Osteocyte (in vitro differentiated cells): ENCODE results near the gene IRX4. TPM values are rescaled to one million over a fixed set of nuclear protein-coding genes. Genes with fewer than 3 reads are reported as not detected.

Source experiments
- DNase-seq: peaks from one replicate; pipeline ENCODE4 v3.0.0; 2021; ENCODE audit warnings: mixed read lengths; ENCODE audit not compliant: unreplicated experiment; ENCODE audit errors: extremely low spot score
- H3K27ac Mint-ChIP-seq: one replicate; pipeline ENCODE4 v1.8.0; 2021; ENCODE audit warnings: mild to moderate bottlenecking, mixed read lengths; ENCODE audit not compliant: unreplicated experiment
- H3K27me3 Mint-ChIP-seq: one replicate; pipeline ENCODE4 v1.8.0; 2021; ENCODE audit warnings: mixed read lengths; ENCODE audit not compliant: unreplicated experiment
- H3K36me3 Mint-ChIP-seq: one replicate; pipeline ENCODE4 v1.8.0; 2021; ENCODE audit warnings: mixed read lengths; ENCODE audit not compliant: unreplicated experiment
- H3K4me1 Mint-ChIP-seq: one replicate; pipeline ENCODE4 v1.8.0; 2021; ENCODE audit warnings: mixed read lengths; ENCODE audit not compliant: unreplicated experiment
- H3K4me3 Mint-ChIP-seq: one replicate; pipeline ENCODE4 v1.8.0; 2021; ENCODE audit warnings: mild to moderate bottlenecking, moderate library complexity, mixed read lengths; ENCODE audit not compliant: unreplicated experiment
- H3K9me3 Mint-ChIP-seq: one replicate; pipeline ENCODE4 v1.8.0; 2021; ENCODE audit warnings: mixed read lengths; ENCODE audit not compliant: unreplicated experiment
- CTCF ChIP-seq: fragments of 200-600 bp; sonication (generic); IDR thresholded peaks from 2 replicates; pipeline ENCODE4 v1.5.0; 2021; ENCODE audit warnings: antibody characterized with exemption, mild to moderate bottlenecking, moderate library complexity
- total RNA-seq: library from RNA; stranded (reverse); gene quantifications from 2 replicates; pipeline ENCODE4 v1.2.1, GENCODE V29; 2021

The IRX4 gene
- total RNA-seq, 1 donor from 2014 or later: not detected

- no peak for TF ChIP-seq CTCF
- H3K36me3 Mint-ChIP-seq: no peaks in the 10 kb centered on the region
- no peak for DNase-seq
- H3K4me3 Mint-ChIP-seq: no peak overlapping the region
- H3K27me3 Mint-ChIP-seq: peaks cover 31% of the 10 kb centered on the region
- no peaks in the 10 kb centered on the region for H3K9me3 Mint-ChIP-seq
- no peaks in the 10 kb centered on the region for H3K4me1 Mint-ChIP-seq
- H3K27ac Mint-ChIP-seq: no peak overlapping the region
Observed at GRCh38 chr5:1868886-1869475, 13.7 kb downstream of the IRX4 start.

GRCh38 chr5:1867815-1868143 lies 14.9 kb downstream of the IRX4 start:
- Mint-ChIP-seq H3K9me3 (no peaks in the 10 kb centered on the region), H3K4me3 (no peak overlapping the region), H3K4me1 (no peaks in the 10 kb centered on the region), H3K36me3 (no peaks in the 10 kb centered on the region), H3K27me3 (peaks cover 21% of the 10 kb centered on the region), H3K27ac (no peak overlapping the region)
- no peak for DNase-seq
- TF ChIP-seq CTCF: no peak

- Mint-ChIP-seq H3K4me3 (no peak overlapping the region), H3K4me1 (no peaks in the 10 kb centered on the region), H3K36me3 (no peaks in the 10 kb centered on the region), H3K27me3 (peaks cover 17% of the 10 kb centered on the region), H3K9me3 (no peaks in the 10 kb centered on the region), H3K27ac (no peak overlapping the region)
- TF ChIP-seq CTCF: no peak
- DNase-seq: no peak
Observed at GRCh38 chr5:1867114-1867814, 15.5 kb downstream of the IRX4 start.

GRCh38 chr5:1865948-1866347 lies 16.8 kb downstream of the IRX4 start:
- no peak for TF ChIP-seq CTCF
- Mint-ChIP-seq H3K4me3 (no peak overlapping the region), H3K27ac (no peak overlapping the region)

GRCh38 chr5:1865486-1865885 lies 17.2 kb downstream of the IRX4 start:
- no peak for DNase-seq
- Mint-ChIP-seq H3K9me3 (no peaks in the 10 kb centered on the region), H3K4me1 (no peaks in the 10 kb centered on the region), H3K36me3 (no peaks in the 10 kb centered on the region), H3K27me3 (peaks cover 14% of the 10 kb centered on the region), H3K4me3 (no peak overlapping the region), H3K27ac (no peak overlapping the region)
- TF ChIP-seq CTCF: no peak

More at GRCh38 chr5:1865948-1866347, 16.8 kb downstream of the IRX4 start:
- H3K27me3 Mint-ChIP-seq: peaks cover 14% of the 10 kb centered on the region
- H3K36me3 Mint-ChIP-seq: no peaks in the 10 kb centered on the region
- H3K9me3 Mint-ChIP-seq: no peaks in the 10 kb centered on the region
- DNase-seq: no peak
- no peaks in the 10 kb centered on the region for H3K4me1 Mint-ChIP-seq
